ENCODE data around the gene ALOXE3. TPM values are rescaled to one million over a fixed set of nuclear protein-coding genes. Genes with fewer than 3 reads are reported as not detected.

Gene ALOXE3
- total and polyA plus RNA-seq, 2 donors from 2014 or later: not detected

DNA sequence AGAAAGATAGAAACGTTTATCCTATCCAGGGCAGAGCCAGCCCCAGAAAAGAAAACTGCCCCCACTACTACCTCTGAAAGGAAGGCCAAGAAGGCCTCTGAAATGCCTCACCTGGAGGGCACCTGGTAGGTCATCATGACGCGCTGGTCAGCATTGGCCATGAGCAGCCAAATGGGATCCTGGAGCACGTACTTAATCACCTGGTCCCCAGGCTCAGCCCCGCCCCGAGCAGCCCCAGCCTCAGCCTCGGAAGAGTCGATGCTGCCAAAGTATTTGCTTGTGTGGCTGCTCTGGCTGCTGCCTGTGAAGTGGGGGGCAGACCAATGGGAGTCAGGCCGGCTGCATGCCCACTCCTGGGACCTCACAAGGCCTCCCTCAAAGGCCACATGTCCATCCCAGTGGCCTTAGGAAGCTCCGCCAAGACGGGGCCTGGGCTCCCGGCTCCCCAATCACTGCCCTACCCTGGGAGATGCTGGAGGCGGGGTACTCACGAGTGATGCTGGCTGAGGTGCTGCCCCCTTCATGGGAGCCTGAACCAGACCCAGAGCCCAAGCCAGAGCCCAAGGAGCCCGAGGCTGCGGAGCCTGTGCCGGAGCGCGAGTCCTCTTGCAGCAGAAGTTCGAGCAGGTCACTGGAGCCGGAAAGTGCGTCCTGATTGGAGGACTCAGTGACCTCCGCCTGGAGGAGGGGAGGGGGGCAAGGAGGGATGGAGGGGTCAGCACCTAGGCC, 24.0 kb upstream of the ALOXE3 start:
- no peak overlapping the region for H3K4me3 ChIP-seq (ENCODE audit: low read length in 3 of 3)
- peak in 1 of 5 donors; percentile 40 for DNase-seq
- no peak overlapping the region for H3K27ac ChIP-seq (ENCODE audit: low read depth in 2 of 2, low read length in 2 of 2)
- peaks cover 0 to 69% (median 59%) of the 10 kb centered on the region in 3 donors for H3K36me3 ChIP-seq (ENCODE audit: control insufficient read depth in 2 of 3, insufficient read depth in 3 of 3, low read length in 3 of 3)
- TF ChIP-seq, protein P1, sequence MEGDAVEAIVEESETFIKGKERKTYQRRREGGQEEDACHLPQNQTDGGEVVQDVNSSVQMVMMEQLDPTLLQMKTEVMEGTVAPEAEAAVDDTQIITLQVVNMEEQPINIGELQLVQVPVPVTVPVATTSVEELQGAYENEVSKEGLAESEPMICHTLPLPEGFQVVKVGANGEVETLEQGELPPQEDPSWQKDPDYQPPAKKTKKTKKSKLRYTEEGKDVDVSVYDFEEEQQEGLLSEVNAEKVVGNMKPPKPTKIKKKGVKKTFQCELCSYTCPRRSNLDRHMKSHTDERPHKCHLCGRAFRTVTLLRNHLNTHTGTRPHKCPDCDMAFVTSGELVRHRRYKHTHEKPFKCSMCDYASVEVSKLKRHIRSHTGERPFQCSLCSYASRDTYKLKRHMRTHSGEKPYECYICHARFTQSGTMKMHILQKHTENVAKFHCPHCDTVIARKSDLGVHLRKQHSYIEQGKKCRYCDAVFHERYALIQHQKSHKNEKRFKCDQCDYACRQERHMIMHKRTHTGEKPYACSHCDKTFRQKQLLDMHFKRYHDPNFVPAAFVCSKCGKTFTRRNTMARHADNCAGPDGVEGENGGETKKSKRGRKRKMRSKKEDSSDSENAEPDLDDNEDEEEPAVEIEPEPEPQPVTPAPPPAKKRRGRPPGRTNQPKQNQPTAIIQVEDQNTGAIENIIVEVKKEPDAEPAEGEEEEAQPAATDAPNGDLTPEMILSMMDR (IDR thresholded peaks at IDR 0.05; ENCODE audit: borderline replicate concordance, extremely low read depth, insufficient read depth): no peak
- H3K27me3 ChIP-seq (ENCODE audit: control insufficient read depth, insufficient read depth, low read length): no peaks in the 10 kb centered on the region
- FAIRE-seq: no peak
- H3K9me3 ChIP-seq (ENCODE audit: control insufficient read depth in 2 of 3, insufficient read depth in 1 of 3, low read length in 3 of 3): no peaks in the 10 kb centered on the region
- intact Hi-C loops (cut with DNase I): no loop called here
- H3K9ac ChIP-seq (ENCODE audit: low read length in 3 of 3): no peak overlapping the region
- H3K4me1 ChIP-seq (ENCODE audit: control insufficient read depth in 2 of 3, insufficient read depth in 2 of 3, low read depth in 1 of 3, low read length in 3 of 3): peaks cover 0 to 11% (median 5%) of the 10 kb centered on the region in 3 donors

DNA sequence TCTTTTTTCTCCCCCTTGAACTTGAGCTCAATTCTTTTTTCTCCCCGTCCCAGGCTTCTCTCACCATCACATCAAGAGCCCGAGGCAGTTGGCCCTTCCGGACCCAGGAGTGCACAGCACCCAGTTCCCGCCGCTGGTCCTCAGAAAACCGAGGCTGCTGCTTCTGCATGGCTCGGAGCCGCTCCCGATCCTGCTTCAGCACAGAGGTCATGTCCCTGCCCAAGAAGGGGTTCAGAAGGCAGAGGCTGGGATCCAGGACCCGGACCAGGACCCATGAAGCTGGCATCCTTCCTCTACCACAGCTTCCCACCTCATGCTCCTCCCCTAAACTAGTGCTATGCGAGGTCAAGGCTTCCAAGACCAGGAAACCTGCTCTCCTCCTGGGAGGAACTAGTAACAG, 23.4 kb upstream of the ALOXE3 start:
- Histone ChIP-seq H3K4me1 (ENCODE audit: control insufficient read depth in 2 of 3, insufficient read depth in 2 of 3, low read depth in 1 of 3, low read length in 3 of 3) (peaks cover 0 to 11% (median 5%) of the 10 kb centered on the region in 3 donors), H3K27ac (ENCODE audit: low read depth in 2 of 2, low read length in 2 of 2) (no peak overlapping the region), H3K36me3 (ENCODE audit: control insufficient read depth in 2 of 3, insufficient read depth in 3 of 3, low read length in 3 of 3) (peaks cover 0 to 63% (median 55%) of the 10 kb centered on the region in 3 donors), H3K4me3 (ENCODE audit: low read length in 3 of 3) (no peak overlapping the region), H3K9me3 (ENCODE audit: control insufficient read depth in 2 of 3, insufficient read depth in 1 of 3, low read length in 3 of 3) (no peaks in the 10 kb centered on the region), H3K27me3 (ENCODE audit: control insufficient read depth, insufficient read depth, low read length) (no peaks in the 10 kb centered on the region), H3K9ac (ENCODE audit: low read length in 3 of 3) (no peak overlapping the region)
- peak in 1 of 5 donors; percentile 42 for DNase-seq
- TF ChIP-seq, protein P1 (IDR thresholded peaks at IDR 0.05; ENCODE audit: borderline replicate concordance, extremely low read depth, insufficient read depth): no peak
- intact Hi-C loops (cut with DNase I): no loop called here
- FAIRE-seq: no peak

DNA sequence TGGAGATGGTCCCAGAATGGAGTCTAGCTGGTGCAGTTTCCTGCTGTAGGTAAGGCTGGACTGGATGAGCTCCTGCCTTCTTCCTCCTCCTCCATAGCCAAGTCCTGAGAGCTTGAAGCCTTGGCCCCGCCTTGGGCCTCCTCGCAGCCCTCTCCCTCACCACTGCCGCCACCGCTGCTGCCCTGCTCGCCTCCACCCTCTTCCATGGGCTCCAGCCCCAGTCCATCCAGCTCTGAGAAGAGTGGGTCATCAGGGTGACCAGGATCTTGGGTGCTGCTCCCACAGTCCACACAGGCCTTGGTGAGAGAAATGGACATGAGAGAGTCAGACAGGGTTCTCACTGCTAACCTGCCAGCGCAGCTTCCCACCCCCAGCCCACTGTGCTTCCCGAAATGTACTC, 22.7 kb upstream of the ALOXE3 start:
- intact Hi-C loops (cut with DNase I): no loop called here
- FAIRE-seq (no peak), DNase-seq (peak in 1 of 5 donors; percentile 40)
- H3K36me3 ChIP-seq (ENCODE audit: control insufficient read depth in 2 of 3, insufficient read depth in 3 of 3, low read length in 3 of 3): peaks cover 0 to 56% (median 48%) of the 10 kb centered on the region in 3 donors
- TF ChIP-seq, protein P1 (IDR thresholded peaks at IDR 0.05; ENCODE audit: borderline replicate concordance, extremely low read depth, insufficient read depth): no peak
- no peak overlapping the region for H3K4me3 ChIP-seq (ENCODE audit: low read length in 3 of 3)
- H3K27ac ChIP-seq (ENCODE audit: low read depth in 2 of 2, low read length in 2 of 2): no peak overlapping the region
- no peaks in the 10 kb centered on the region for H3K9me3 ChIP-seq (ENCODE audit: control insufficient read depth in 2 of 3, insufficient read depth in 1 of 3, low read length in 3 of 3)
- H3K27me3 ChIP-seq (ENCODE audit: control insufficient read depth, insufficient read depth, low read length): no peaks in the 10 kb centered on the region
- H3K9ac ChIP-seq (ENCODE audit: low read length in 3 of 3): no peak overlapping the region
- H3K4me1 ChIP-seq (ENCODE audit: control insufficient read depth in 2 of 3, insufficient read depth in 2 of 3, low read depth in 1 of 3, low read length in 3 of 3): peaks cover 0 to 11% (median 5%) of the 10 kb centered on the region in 3 donors
